ENCODE data around the gene METTL15.
A peak's percentile ranks its signal among the peaks of the same experiment; 100 is the strongest.
"Not testable (repeated sequence)": the region's sequence is repeated elsewhere in the genome, so short reads cannot be mapped to it uniquely, and the experiment has no call there.

Gene METTL15

GRCh38 chr11:28366549-28367346 is 258.6 kb downstream of the METTL15 start:
- peak; percentile 13 for DNase-seq (ENCODE audit: low read depth)
- no peak overlapping the region for H3K4me3 ChIP-seq (ENCODE audit: low read length)
- TF ChIP-seq CTCF (conservative IDR thresholded peaks at IDR 0.05; ENCODE audit: low read depth, low read length), result no peak

GRCh38 chr11:28378095-28378494 is 269.9 kb downstream of the METTL15 start:
- H3K4me3 ChIP-seq (ENCODE audit: low read length); DNase-seq (ENCODE audit: low read depth): not testable (repeated sequence)

All from retinal pigment epithelial cell (primary cell).